Smooth muscle cell (in vitro differentiated cells): Measurements from ENCODE around the gene RANBP10. TPM values are rescaled to one million over a fixed set of nuclear protein-coding genes. Genes with fewer than 3 reads are reported as not detected.

Experiments
- DNase-seq: peaks from one replicate; lab custom pipeline; 2025; ENCODE audit not compliant: unreplicated experiment; lab: John Stamatoyannopoulos, UW
- H2AFZ ChIP-seq: fragments of 200-600 bp; sonication (generic); 2 replicates; pipeline ENCODE4 v1.6.0; 2016; ENCODE audit warnings: antibody characterized with exemption, low read depth, mild to moderate bottlenecking
- H3F3A ChIP-seq: fragments of 200-600 bp; sonication (generic); 2 replicates; pipeline ENCODE4 v1.6.0; 2017; ENCODE audit warnings: antibody characterized with exemption, low read depth
- H3K27ac ChIP-seq: fragments of 200-600 bp; sonication (generic); 2 replicates; pipeline ENCODE4 v1.5.1; 2016; ENCODE audit warnings: low read depth, mild to moderate bottlenecking
- H3K27me3 ChIP-seq: fragments of 200-600 bp; sonication (generic); 2 replicates; pipeline ENCODE4 v1.6.1; 2016; ENCODE audit warnings: low read depth, mild to moderate bottlenecking
- H3K36me3 ChIP-seq: fragments of 200-600 bp; sonication (generic); 2 replicates; pipeline ENCODE4 v1.5.1; 2016; ENCODE audit warnings: low read depth
- H3K4me1 ChIP-seq: fragments of 200-600 bp; sonication (generic); 2 replicates; pipeline ENCODE4 v1.5.1; 2016; ENCODE audit warnings: low read depth
- H3K4me2 ChIP-seq: fragments of 200-600 bp; sonication (generic); 2 replicates; pipeline ENCODE4 v1.6.0; 2016; ENCODE audit warnings: mild to moderate bottlenecking
- H3K4me3 ChIP-seq: fragments of 200-600 bp; sonication (generic); 2 replicates; pipeline ENCODE4 v1.5.1; 2016; ENCODE audit warnings: mild to moderate bottlenecking
- H3K79me2 ChIP-seq: fragments of 200-600 bp; sonication (generic); 2 replicates; pipeline ENCODE4 v1.6.0; 2016; ENCODE audit warnings: low read depth, mild to moderate bottlenecking
- H3K9ac ChIP-seq: fragments of 200-600 bp; sonication (generic); 2 replicates; pipeline ENCODE4 v1.6.0; 2016; ENCODE audit warnings: low read depth
- H3K9me3 ChIP-seq: fragments of 200-600 bp; sonication (generic); replicated peaks from 2 replicates; pipeline ENCODE4 v1.5.1; 2016; ENCODE audit warnings: low read depth
- H4K20me1 ChIP-seq: fragments of 200-600 bp; sonication (generic); 2 replicates; pipeline ENCODE4 v1.6.0; 2016; ENCODE audit warnings: low read depth
- CTCF ChIP-seq: fragments of 200-600 bp; sonication (generic); IDR thresholded peaks from 2 replicates; pipeline ENCODE4 v1.5.1; 2017; ENCODE audit warnings: borderline replicate concordance, mild to moderate bottlenecking, antibody characterized with exemption; ENCODE audit not compliant: insufficient read depth, poor library complexity, severe bottlenecking
- WGBS: methylation state at CpG from one replicate; pipeline ENCODE4 v1.1.7; 2016; ENCODE audit warnings: low lambda C conversion rate; 5-methylcytosine and 5-hydroxymethylcytosine counted together
- polyA plus RNA-seq: library from polyadenylated mRNA; unstranded; fragments of >200 nt; fragmentation: Nextera tagmentation; extraction: Ambion mirVana; gene quantifications from 2 replicates; pipeline ENCODE4 v1.2.1, GENCODE V29; 2016
- total RNA-seq: library from RNA; depleted of rRNA; stranded (reverse); fragments of >200 nt; gene quantifications from 2 replicates; pipeline ENCODE4 v1.2.3, GENCODE V29; 2014

The RANBP10 gene
- total and polyA plus RNA-seq, 2 experiments from 2014 or later: 4.6 to 5.9 TPM

DNA sequence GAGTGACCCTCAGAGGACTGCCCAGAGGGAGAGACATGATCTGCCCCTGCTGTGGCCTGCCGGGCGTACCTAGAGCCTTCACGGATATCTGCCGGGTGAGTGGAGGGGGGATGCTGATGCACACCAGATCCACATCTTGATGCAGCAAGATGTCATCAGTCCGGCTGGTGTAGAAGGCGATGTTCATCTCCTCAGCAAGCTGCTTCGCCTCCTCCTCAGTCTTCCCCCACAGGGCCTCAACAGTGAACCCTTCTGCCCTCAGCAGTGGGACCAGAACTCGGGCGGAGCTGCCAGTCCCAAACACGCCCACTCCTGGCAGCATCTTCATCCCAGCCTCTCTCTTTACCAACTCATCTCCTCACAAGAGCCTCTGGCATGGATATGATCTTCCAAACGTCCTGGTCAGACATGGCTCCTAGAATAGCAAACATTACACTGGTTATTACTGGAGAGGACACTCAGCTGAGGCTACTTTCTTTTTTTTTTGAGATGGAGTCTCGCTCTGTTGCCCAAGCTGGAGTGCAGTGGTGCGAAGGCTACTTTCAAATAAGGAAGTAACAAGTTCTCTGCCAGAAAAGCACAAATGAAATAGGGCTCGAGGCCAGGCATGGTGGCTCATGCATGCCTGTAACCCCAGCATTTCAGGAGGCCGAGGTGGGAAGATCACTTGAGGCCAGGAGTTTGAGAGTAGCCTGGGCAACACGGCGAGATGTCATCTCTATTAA lies 120.8 kb downstream of the RANBP10 start:
- Histone ChIP-seq H3K36me3 (no peaks in the 10 kb centered on the region), H4K20me1 (peaks cover 13% of the 10 kb centered on the region), H3K27ac (no peak overlapping the region), H3K4me3 (no peak overlapping the region), H3K27me3 (no peaks in the 10 kb centered on the region), H3K79me2 (peaks cover 8% of the 10 kb centered on the region), H2AFZ (no peak overlapping the region), H3K4me1 (no peaks in the 10 kb centered on the region), H3K4me2 (no peak overlapping the region), H3K9me3 (no peaks in the 10 kb centered on the region), H3K9ac (no peak overlapping the region), H3F3A (no peaks in the 10 kb centered on the region)
- WGBS: 95% methylated on average over 17 of the region's 17 CpGs
- no peak for TF ChIP-seq CTCF
- DNase-seq: no peak

- H3K36me3 ChIP-seq: no peaks in the 10 kb centered on the region
- peaks cover 13% of the 10 kb centered on the region for H4K20me1 ChIP-seq
- no peaks in the 10 kb centered on the region for H3K27me3 ChIP-seq
- no peak overlapping the region for H3K4me2 ChIP-seq
- TF ChIP-seq CTCF: no peak
- no peaks in the 10 kb centered on the region for H3K9me3 ChIP-seq
- no peaks in the 10 kb centered on the region for H3F3A ChIP-seq
- no peak overlapping the region for H3K4me3 ChIP-seq
- 92% methylated on average over 4 of the region's 4 CpGs for WGBS
- H3K79me2 ChIP-seq: no peaks in the 10 kb centered on the region
- H3K4me1 ChIP-seq: no peaks in the 10 kb centered on the region
- H3K9ac ChIP-seq: no peak overlapping the region
- H2AFZ ChIP-seq: no peak overlapping the region
- no peak overlapping the region for H3K27ac ChIP-seq
- DNase-seq: no peak
These were observed 122.6 kb downstream of the RANBP10 start for GRCh38 chr16:67683767-67684166.

DNA sequence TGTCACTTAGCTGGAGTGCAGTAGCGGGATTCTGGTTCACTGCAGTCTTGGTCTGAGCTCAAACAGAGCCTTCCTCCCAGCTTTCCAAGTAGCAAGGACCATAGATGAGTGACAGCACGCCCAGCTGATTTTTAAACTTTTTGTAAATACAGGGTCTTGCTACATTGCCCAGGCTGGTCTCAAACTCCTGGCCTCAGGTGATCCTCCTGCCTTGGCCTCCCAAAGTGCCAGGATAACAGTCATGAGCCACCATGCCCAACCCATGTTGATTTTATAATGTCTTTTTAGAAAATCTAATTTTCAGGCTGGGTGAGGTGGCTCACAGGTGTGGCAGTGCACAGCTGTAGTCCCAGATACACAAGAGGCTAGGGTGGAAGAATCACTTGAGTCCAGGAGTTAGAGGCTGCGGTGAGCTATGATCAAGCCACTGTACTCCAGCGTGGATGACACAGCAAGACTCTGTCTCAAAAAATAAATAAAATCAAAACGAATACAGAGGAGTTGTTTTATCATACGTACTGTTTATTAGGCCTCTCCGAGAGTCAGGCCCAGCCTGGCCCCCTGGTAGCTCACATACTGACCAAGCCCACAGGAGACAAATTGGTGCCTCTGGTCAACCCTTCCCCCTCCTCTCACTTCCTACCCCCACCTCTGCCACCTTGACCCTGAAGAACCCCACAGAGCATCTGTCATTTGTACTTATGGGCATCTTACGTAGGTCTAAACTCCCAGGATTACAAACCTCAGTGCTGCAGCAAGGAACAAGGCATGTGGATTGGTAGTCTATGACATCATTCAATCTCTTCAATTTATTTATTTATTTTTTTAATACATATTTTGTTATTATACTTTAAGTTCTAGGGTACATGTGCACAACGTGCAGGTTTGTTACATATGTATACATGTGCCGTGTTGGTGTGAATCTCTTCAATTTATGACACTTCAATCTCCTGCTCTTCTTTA lies 126.1 kb downstream of the RANBP10 start:
- no peaks in the 10 kb centered on the region for H3K27me3 ChIP-seq
- no peaks in the 10 kb centered on the region for H3F3A ChIP-seq
- H3K9me3 ChIP-seq: no peaks in the 10 kb centered on the region
- no peak for DNase-seq
- H3K79me2 ChIP-seq: no peaks in the 10 kb centered on the region
- TF ChIP-seq CTCF: no peak
- whole genome bisulfite sequencing: 97% methylated on average over 10 of the region's 10 CpGs
- no peaks in the 10 kb centered on the region for H3K36me3 ChIP-seq
- H2AFZ ChIP-seq: no peak overlapping the region
- no peak overlapping the region for H3K9ac ChIP-seq
- H3K4me3 ChIP-seq: no peak overlapping the region
- H3K27ac ChIP-seq: no peak overlapping the region
- no peaks in the 10 kb centered on the region for H4K20me1 ChIP-seq
- no peak overlapping the region for H3K4me2 ChIP-seq
- H3K4me1 ChIP-seq: no peaks in the 10 kb centered on the region
